PC-3 (cell line): ENCODE data around the gene PSMD1.

Experiments
- CTCF ChIP-seq: fragments of 300-600 bp; sonication (generic); conservative IDR thresholded peaks from 2 replicates; pipeline ENCODE4 v1.5.1; 2017; ENCODE audit warnings: antibody characterized with exemption, low read depth, mild to moderate bottlenecking, low read length
- EZH2 ChIP-seq: fragments of 300-600 bp; sonication (generic); IDR thresholded peaks from one replicate; pipeline ENCODE4 v1.6.1; 2017; ENCODE audit warnings: antibody characterized with exemption, mild to moderate bottlenecking, low read length; ENCODE audit not compliant: unreplicated experiment
- EZH2phosphoT487 ChIP-seq: fragments of 300-600 bp; sonication (generic); IDR thresholded peaks from 2 replicates; pipeline ENCODE4 v1.6.1; 2018; ENCODE audit warnings: mild to moderate bottlenecking, antibody characterized with exemption, low read length, borderline replicate concordance

GRCh38 chr2:231186325-231186724 lies 129.7 kb downstream of the PSMD1 start:
- TF ChIP-seq CTCF (no peak), EZH2 (no peak), EZH2phosphoT487 (no peak)
